H1 (cell line): Measurements from ENCODE around the gene C8B. TPM values are rescaled to one million over a fixed set of nuclear protein-coding genes. Genes with fewer than 3 reads are reported as not detected.

Source experiments
- CTCF ChIA-PET: fragments of 300-600 bp; sonication (Branson Sonifier 250); formaldehyde crosslinking; loops from one replicate; lab custom pipeline; 2021; ENCODE audit not compliant: partially characterized antibody; lab: Charles Lee
- POLR2A ChIA-PET: fragments of 300-600 bp; sonication (Branson Sonifier 250); formaldehyde crosslinking; loops from one replicate; lab custom pipeline; 2021; ENCODE audit warnings: inconsistent platforms; ENCODE audit not compliant: partially characterized antibody; lab: Charles Lee
- DNase-seq, 2 experiments: peaks; one replicate each; pipeline versions ENCODE4 v3.0.0 to v3.0.0-alpha.2; 2010 to 2022; ENCODE audit warnings: low spot score in 2 of 2, low read depth in 1 of 2, mixed read lengths in 1 of 2
- FAIRE-seq: peaks from 2 replicates; lab custom pipeline; 2011; peaks lifted over from hg19 to GRCh38; lab: Jason Lieb, UNC
- H2AFZ ChIP-seq: 2 replicates; pipeline ENCODE4 v1.8.1; 2012; ENCODE audit warnings: low read length, inconsistent platforms
- H2AK5ac ChIP-seq: 2 replicates; pipeline ENCODE4 v1.6.1; 2013; ENCODE audit warnings: low read depth, low read length
- H2BK120ac ChIP-seq: replicated peaks from 2 replicates; pipeline ENCODE3; 2013; ENCODE audit warnings: low read depth, low read length, inconsistent platforms
- H2BK12ac ChIP-seq: 2 replicates; pipeline ENCODE4 v1.6.1; 2013; ENCODE audit warnings: low read depth, low read length
- H2BK15ac ChIP-seq: 2 replicates; pipeline ENCODE4 v1.6.1; 2013; ENCODE audit warnings: low read length
- H2BK20ac ChIP-seq: 2 replicates; pipeline ENCODE4 v1.6.1; 2013; ENCODE audit warnings: low read length
- H2BK5ac ChIP-seq: 2 replicates; pipeline ENCODE4 v1.6.1; 2013; ENCODE audit warnings: low read depth, low read length
- H3K14ac ChIP-seq: 2 replicates; pipeline ENCODE4 v1.6.1; 2013; ENCODE audit warnings: inconsistent platforms; ENCODE audit not compliant: insufficient read length
- H3K18ac ChIP-seq: 2 replicates; pipeline ENCODE4 v1.6.1; 2013; ENCODE audit warnings: low read length; ENCODE audit errors: extremely low read depth
- H3K23ac ChIP-seq: 2 replicates; pipeline ENCODE4 v1.6.1; 2013; ENCODE audit warnings: inconsistent platforms; ENCODE audit not compliant: insufficient read length
- H3K23me2 ChIP-seq: 2 replicates; pipeline ENCODE4 v1.6.1; 2013; ENCODE audit warnings: low read depth, low read length
- H3K27ac ChIP-seq: 2 replicates; pipeline ENCODE4 v1.6.1; 2011; ENCODE audit warnings: low read depth, low read length, inconsistent platforms
- H3K27me3 ChIP-seq, 4 experiments: replicated peaks in 1 of 4; 1 replicate in 1 of 4; 2 replicates in 3 of 4; pipeline versions ENCODE4 v1.6.1 to v1.8.1; 2011 to 2013; ENCODE audit warnings: low read length in 3 of 4, mild to moderate bottlenecking in 3 of 4, inconsistent platforms in 2 of 4, mixed read lengths in 2 of 4, moderate library complexity in 1 of 4; ENCODE audit not compliant: control insufficient read depth in 3 of 4, insufficient read depth in 3 of 4; ENCODE audit errors: extremely low read depth in 1 of 4
- H3K36me3 ChIP-seq, 4 experiments: 2 replicates each; pipeline versions ENCODE4 v1.6.1 to v1.8.1; 2011 to 2013; ENCODE audit warnings: mild to moderate bottlenecking in 4 of 4, low read length in 3 of 4, moderate library complexity in 2 of 4, control low read depth in 1 of 4, inconsistent platforms in 1 of 4; ENCODE audit not compliant: insufficient read depth in 4 of 4, control insufficient read depth in 2 of 4
- H3K4ac ChIP-seq: replicated peaks from 2 replicates; pipeline ENCODE3; 2013; ENCODE audit warnings: low read length, low read depth, mixed read lengths, inconsistent platforms; ENCODE audit not compliant: insufficient read length
- H3K4me1 ChIP-seq, 4 experiments: replicated peaks in 1 of 4; 1 replicate in 1 of 4; 2 replicates in 3 of 4; pipeline versions ENCODE4 v1.6.1 to v1.8.1; 2011 to 2013; ENCODE audit warnings: low read length in 3 of 4, inconsistent platforms in 2 of 4, mixed read lengths in 1 of 4; ENCODE audit not compliant: insufficient read depth in 4 of 4, control insufficient read depth in 3 of 4
- H3K4me2 ChIP-seq, 2 experiments: 2 replicates each; pipeline versions ENCODE4 v1.6.1 to v1.8.1; 2011 to 2013; ENCODE audit warnings: low read depth in 2 of 2, low read length in 2 of 2, control low read depth in 1 of 2, inconsistent platforms in 1 of 2, mild to moderate bottlenecking in 1 of 2; ENCODE audit not compliant: insufficient read depth in 1 of 2
- H3K4me3 ChIP-seq, 4 experiments: fragments of 200-600, 300-600 bp in 1 of 4; sonication (generic), shearing (Covaris generic), sonication (Bioruptor Twin) in 1 of 4; 2 replicates each; pipeline versions ENCODE4 v1.5.1 to v1.8.1; 2011 to 2016; ENCODE audit warnings: low read length in 4 of 4, low read depth in 3 of 4, control low read depth in 2 of 4, inconsistent platforms in 2 of 4, mild to moderate bottlenecking in 2 of 4, mixed read lengths in 1 of 4, moderate library complexity in 1 of 4; ENCODE audit not compliant: insufficient read depth in 2 of 4; ENCODE audit errors: extremely low read depth in 1 of 4
- H3K56ac ChIP-seq: replicated peaks from 2 replicates; pipeline ENCODE3; 2013; ENCODE audit warnings: low read depth, mild to moderate bottlenecking, mixed read lengths, low read length, inconsistent platforms; ENCODE audit not compliant: insufficient read length
- H3K79me1 ChIP-seq: 2 replicates; pipeline ENCODE4 v1.6.1; 2013; ENCODE audit warnings: low read depth, low read length, control low read depth
- H3K79me2 ChIP-seq, 2 experiments: 2 replicates each; pipeline versions ENCODE4 v1.6.1 to v1.8.1; 2012 to 2013; ENCODE audit warnings: low read length in 2 of 2, mild to moderate bottlenecking in 2 of 2, inconsistent platforms in 1 of 2; ENCODE audit not compliant: insufficient read depth in 2 of 2, control insufficient read depth in 1 of 2
- H3K9ac ChIP-seq, 4 experiments: replicated peaks in 1 of 4; 1 replicate in 1 of 4; 2 replicates in 3 of 4; pipeline versions ENCODE4 v1.6.1 to v1.8.1; 2011 to 2013; ENCODE audit warnings: low read depth in 3 of 4, low read length in 3 of 4, control low read depth in 2 of 4, mild to moderate bottlenecking in 2 of 4, moderate library complexity in 2 of 4, inconsistent platforms in 1 of 4; ENCODE audit errors: extremely low read depth in 1 of 4
- H3K9me3 ChIP-seq, 2 experiments: 2 replicates each; pipeline versions ENCODE4 v1.6.1 to v1.8.1; 2012 to 2013; ENCODE audit warnings: mild to moderate bottlenecking in 2 of 2, moderate library complexity in 2 of 2, control low read depth in 1 of 2, inconsistent platforms in 1 of 2, low read depth in 1 of 2, low read length in 1 of 2, mixed read lengths in 1 of 2; ENCODE audit not compliant: insufficient read depth in 2 of 2
- H4K20me1 ChIP-seq, 2 experiments: replicated peaks in 1 of 2; 2 replicates each; pipeline versions ENCODE3 to v1.8.1; 2011 to 2013; ENCODE audit warnings: inconsistent platforms in 2 of 2, low read length in 2 of 2, mild to moderate bottlenecking in 1 of 2; ENCODE audit not compliant: insufficient read depth in 2 of 2, control insufficient read depth in 1 of 2
- H4K5ac ChIP-seq: 2 replicates; pipeline ENCODE4 v1.6.1; 2013; ENCODE audit warnings: low read length, low read depth, mixed read lengths, inconsistent platforms; ENCODE audit not compliant: insufficient read length
- H4K8ac ChIP-seq: 2 replicates; pipeline ENCODE4 v1.8.0; 2013; ENCODE audit warnings: mild to moderate bottlenecking, moderate library complexity, low read length, inconsistent platforms; ENCODE audit not compliant: insufficient read depth; ENCODE audit errors: extremely low read depth
- H4K91ac ChIP-seq: replicated peaks from 2 replicates; pipeline ENCODE3; 2013; ENCODE audit warnings: low read length, mixed read lengths, inconsistent platforms; ENCODE audit not compliant: insufficient read length
- BCL11A ChIP-seq, 2 experiments: IDR thresholded peaks; one replicate each; pipeline ENCODE4 v1.6.1; 2011; ENCODE audit warnings: low read depth in 2 of 2, low read length in 2 of 2, mild to moderate bottlenecking in 2 of 2
- CREB1 ChIP-seq: IDR thresholded peaks from 2 replicates; pipeline ENCODE4 v1.6.1; 2012; ENCODE audit warnings: inconsistent platforms
- EGR1 ChIP-seq: IDR thresholded peaks from 2 replicates; pipeline ENCODE4 v1.6.1; 2011; ENCODE audit warnings: low read depth, low read length, borderline replicate concordance
- POU5F1 ChIP-seq: IDR thresholded peaks from 2 replicates; pipeline ENCODE4 v1.6.1; 2011; ENCODE audit warnings: low read depth, mild to moderate bottlenecking, low read length, moderate library complexity
- SIN3A ChIP-seq, 2 experiments: IDR thresholded peaks in 1 of 2; conservative IDR thresholded peaks in 1 of 2; 2 replicates each; pipeline ENCODE4 v1.6.1; 2011 to 2012; ENCODE audit warnings: low read length in 2 of 2, improper control_type of control experiment in 1 of 2, low read depth in 1 of 2, mild to moderate bottlenecking in 1 of 2
- SIRT6 ChIP-seq: IDR thresholded peaks from one replicate; pipeline ENCODE4 v1.7.1; 2012; ENCODE audit warnings: low read length, inconsistent platforms
- TAF7 ChIP-seq: optimal IDR thresholded peaks from 2 replicates; pipeline ENCODE3; 2011; ENCODE audit warnings: low read depth, mild to moderate bottlenecking, inconsistent platforms, low read length, moderate library complexity, borderline replicate concordance
- ZNF274 ChIP-seq: IDR thresholded peaks from 2 replicates; pipeline ENCODE4 v1.7.0; 2012; ENCODE audit warnings: low read length, borderline replicate concordance; ENCODE audit errors: extremely low read depth
- WGBS, 2 experiments: shearing (Covaris generic) in 1 of 2; methylation state at CpG; one replicate each; pipeline versions ENCODE4 v1.1.6 to v1.1.7; 2013 to 2015; ENCODE audit warnings: low lambda C conversion rate in 2 of 2, mixed read lengths in 2 of 2, inconsistent platforms in 1 of 2, low coverage in 1 of 2, missing lambda C conversion rate in 1 of 2; ENCODE audit not compliant: insufficient replicate concordance in 2 of 2, insufficient coverage in 1 of 2, insufficient read length in 1 of 2; ENCODE audit errors: extremely low coverage in 1 of 2, missing lambda C conversion rate in 1 of 2; 5-methylcytosine and 5-hydroxymethylcytosine counted together
- polyA plus RNA-seq, 7 experiments: library from polyadenylated mRNA; depleted of rRNA in 3 of 7; stranded (reverse) in 5 of 7; unstranded in 2 of 7; fragments of >200 nt in 5 of 7; fragments of 200-250 nt in 2 of 7; gene quantifications; 1 replicate in 5 of 7; 2 replicates in 1 of 7; 4 replicates in 1 of 7; pipeline versions ENCODE4 v1.2.1 to v1.2.3, GENCODE V29; 2011 to 2013; ENCODE audit warnings: missing spikeins in 2 of 7, mixed read lengths in 2 of 7
- total RNA-seq: library from RNA; stranded (reverse); fragmentation: NEBNext Ultra II Directional; extraction: Animal tissue kit (Norgen Biotek cat#: 25700); gene quantifications from 2 replicates; pipeline ENCODE4 v1.2.1, GENCODE V29; 2021

Gene C8B
- total and polyA plus RNA-seq, 2 of the 8 experiments (the other 6 are each of a cell fraction or from before 2014, with no cell fraction given): not detected

DNA sequence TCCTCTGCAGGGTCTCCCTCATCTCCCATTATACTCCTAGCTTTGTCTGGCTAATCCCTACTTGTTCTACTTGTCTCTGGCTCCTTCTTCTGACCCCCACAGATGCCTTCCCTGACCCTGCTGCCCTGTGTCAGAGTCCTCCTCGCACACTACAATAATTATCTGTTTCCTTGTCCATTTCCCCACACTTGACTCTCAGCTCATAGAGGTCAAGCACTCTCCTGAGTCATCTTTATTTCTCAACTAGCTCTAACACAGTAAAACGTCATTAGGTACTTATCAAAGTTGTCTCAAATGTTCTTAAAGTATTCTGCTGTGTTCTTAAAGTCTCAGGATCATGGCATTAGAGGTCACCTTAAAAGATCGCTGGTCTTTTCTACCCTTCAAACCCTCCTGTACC is 64.1 kb downstream of the C8B start:
- Histone ChIP-seq H3K36me3 (no peaks in the 10 kb centered on the region), H3K23me2 (no peaks in the 10 kb centered on the region), H3K9me3 (no peaks in the 10 kb centered on the region), H3K4ac (no peak overlapping the region), H2BK120ac (no peak overlapping the region), H3K4me1 (no peaks in the 10 kb centered on the region), H3K79me2 (no peaks in the 10 kb centered on the region), H2BK12ac (no peak overlapping the region), H3K9ac (no peak overlapping the region), H3K56ac (no peak overlapping the region), H3K27me3 (no peaks in the 10 kb centered on the region), H3K79me1 (no peaks in the 10 kb centered on the region), H3K4me2 (no peak overlapping the region), H3K23ac (no peak overlapping the region), H2AFZ (no peak overlapping the region), H3K14ac (no peak overlapping the region), H4K5ac (no peak overlapping the region), H2BK5ac (no peak overlapping the region), H3K27ac (no peak overlapping the region), H4K8ac (no peak overlapping the region), H2BK20ac (no peak overlapping the region), H2AK5ac (no peak overlapping the region), H4K91ac (no peak overlapping the region), H3K18ac (no peak overlapping the region), H4K20me1 (no peaks in the 10 kb centered on the region), H3K4me3 (no peak overlapping the region), H2BK15ac (no peak overlapping the region)
- POLR2A ChIA-PET: no interaction called here
- DNase-seq (no peak), FAIRE-seq (no peak)
- 80% methylated on average over 3 of the region's 3 CpGs; no CpG with 5 or more reads in 1 of the 2 experiments for WGBS, 2 experiments
- CTCF ChIA-PET: interaction anchor here (0.8 to 1.7 kb wide), 5 partner anchors 27 to 81 kb away, joined by 3 to 6 read pairs (median 3); no protein-coding TSS in a partner anchor
- TF ChIP-seq SIN3A (conservative IDR thresholded peaks at IDR 0.05 in 1 of 2, IDR thresholded peaks at IDR 0.05 in 1 of 2; ENCODE audit: low read depth in 1 of 2, low read length in 2 of 2): no peak
- TF ChIP-seq CREB1: no peak
- no peak for TF ChIP-seq SIRT6
- no peak for TF ChIP-seq ZNF274
- TF ChIP-seq BCL11A (IDR thresholded peaks at IDR 0.05; ENCODE audit: low read depth in 2 of 2, low read length in 2 of 2): no peak
- TF ChIP-seq POU5F1: no peak
- no peak for TF ChIP-seq TAF7
- no peak for TF ChIP-seq EGR1
